Caco-2 (cell line): ENCODE results near the gene VPS39. TPM values are rescaled to one million over a fixed set of nuclear protein-coding genes. Genes with fewer than 3 reads are reported as not detected.

Source experiments
- BruUV-seq: library from RNA; stranded (reverse); fragments of 400-500 nt; replicated peaks from 2 replicates; lab custom pipeline; 2021; lab: Mats Ljungman, UMichigan
- CTCF ChIA-PET: fragments of 300-600 bp; sonication (Branson Sonifier 250); formaldehyde crosslinking; loops from one replicate; lab custom pipeline; 2022; ENCODE audit warnings: antibody characterized with exemption; lab: Charles Lee
- POLR2A ChIA-PET: fragments of 300-600 bp; sonication (Branson Sonifier 250); formaldehyde crosslinking; loops from one replicate; lab custom pipeline; 2022; ENCODE audit warnings: antibody characterized with exemption; lab: Charles Lee
- DNase-seq, 2 experiments: peaks; one replicate each; pipeline versions ENCODE4 v3.0.0 to v3.0.0-alpha.2; 2020 to 2022
- H3K27me3 ChIP-seq: replicated peaks from 2 replicates; pipeline ENCODE4 v1.6.0; 2011; ENCODE audit warnings: low read length; ENCODE audit not compliant: control insufficient read depth, insufficient read depth
- H3K36me3 ChIP-seq: 2 replicates; pipeline ENCODE4 v1.5.1; 2011; ENCODE audit warnings: low read length; ENCODE audit not compliant: control insufficient read depth, insufficient read depth
- H3K4me1 ChIP-seq: fragments of 250-450 bp; sonication (Bioruptor Pico); 2 replicates; pipeline ENCODE4 v1.5.1; 2020; ENCODE audit warnings: mild to moderate bottlenecking
- H3K4me3 ChIP-seq: 2 replicates; pipeline ENCODE4 v1.5.1; 2011; ENCODE audit warnings: low read depth, mild to moderate bottlenecking, control low read depth, low read length
- H3K9me3 ChIP-seq: fragments of 250-450 bp; sonication (Bioruptor Pico); 2 replicates; pipeline ENCODE4 v1.5.1; 2020; ENCODE audit warnings: mild to moderate bottlenecking, moderate library complexity
- H3K27ac Mint-ChIP-seq: one replicate; pipeline ENCODE4 v1.8.0; 2022; ENCODE audit warnings: mixed read lengths; ENCODE audit not compliant: unreplicated experiment
- H3K27me3 Mint-ChIP-seq: one replicate; pipeline ENCODE4 v1.8.0; 2022; ENCODE audit warnings: mixed read lengths; ENCODE audit not compliant: insufficient read depth, unreplicated experiment
- H3K36me3 Mint-ChIP-seq: one replicate; pipeline ENCODE4 v1.8.0; 2022; ENCODE audit warnings: mild to moderate bottlenecking, mixed read lengths; ENCODE audit not compliant: insufficient read depth, unreplicated experiment
- H3K4me1 Mint-ChIP-seq: one replicate; pipeline ENCODE4 v1.8.0; 2022; ENCODE audit warnings: low read depth, mixed read lengths; ENCODE audit not compliant: unreplicated experiment
- H3K4me3 Mint-ChIP-seq: one replicate; pipeline ENCODE4 v1.8.0; 2022; ENCODE audit warnings: mild to moderate bottlenecking, moderate library complexity, mixed read lengths; ENCODE audit not compliant: unreplicated experiment
- H3K9me3 Mint-ChIP-seq: one replicate; pipeline ENCODE4 v1.8.0; 2022; ENCODE audit warnings: mixed read lengths; ENCODE audit not compliant: unreplicated experiment
- CTCF ChIP-seq, 2 experiments: fragments of 200-600 bp in 1 of 2; IDR thresholded peaks; 1 replicate in 1 of 2; 2 replicates in 1 of 2; pipeline versions ENCODE4 v1.5.1 to v1.8.0; 2011 to 2022; ENCODE audit warnings: antibody characterized with exemption in 1 of 2, control low read depth in 1 of 2, inconsistent platforms in 1 of 2, low read depth in 1 of 2, low read length in 1 of 2, mild to moderate bottlenecking in 1 of 2, moderate library complexity in 1 of 2; ENCODE audit not compliant: insufficient read depth in 1 of 2, severe bottlenecking in 1 of 2, unreplicated experiment in 1 of 2
- intact Hi-C: fragments of 100-400 bp; cut with micrococcal nuclease; formaldehyde crosslinking; loops from one replicate; pipeline ENCODE4 v1.10.0; 2022; ENCODE audit not compliant: unreplicated experiment
- total RNA-seq: library from RNA; stranded (reverse); gene quantifications from 2 replicates; pipeline ENCODE4 v1.2.3, GENCODE V29; 2022

VPS39 gene
- total RNA-seq, 1 experiment from 2014 or later, result 48.4 TPM

- TF ChIP-seq CTCF (IDR thresholded peaks at IDR 0.05; ENCODE audit: insufficient read depth in 1 of 2, low read depth in 1 of 2, low read length in 1 of 2, severe bottlenecking in 1 of 2, unreplicated experiment in 1 of 2), result no peak
- H3K36me3 Mint-ChIP-seq, result peaks cover 60% of the 10 kb centered on the region
- H3K9me3 Mint-ChIP-seq, result no peaks in the 10 kb centered on the region
- Histone ChIP-seq H3K4me3 (no peak overlapping the region), H3K27me3 (no peaks in the 10 kb centered on the region), H3K9me3 (no peaks in the 10 kb centered on the region), H3K36me3 (peaks cover 2% of the 10 kb centered on the region), H3K4me1 (no peaks in the 10 kb centered on the region)
- H3K4me3 Mint-ChIP-seq, result no peak overlapping the region
- no peaks in the 10 kb centered on the region for H3K27me3 Mint-ChIP-seq
- intact Hi-C loops, result no loop called here
- CTCF ChIA-PET, result no interaction called here
- BruUV-seq, result no TSS peak
- POLR2A ChIA-PET, result no interaction called here
- H3K4me1 Mint-ChIP-seq, result no peaks in the 10 kb centered on the region
- DNase-seq, result no peak
- no peak overlapping the region for H3K27ac Mint-ChIP-seq
Measured at GRCh38 chr15:42163947-42164550, 44.1 kb downstream of the VPS39 start.

- H3K27me3 Mint-ChIP-seq, result no peaks in the 10 kb centered on the region
- H3K36me3 ChIP-seq, result peaks cover 2% of the 10 kb centered on the region
- no peaks in the 10 kb centered on the region for H3K9me3 Mint-ChIP-seq
- POLR2A ChIA-PET, result no interaction called here
- BruUV-seq, result no TSS peak
- H3K9me3 ChIP-seq, result no peaks in the 10 kb centered on the region
- H3K36me3 Mint-ChIP-seq, result peaks cover 63% of the 10 kb centered on the region
- no peaks in the 10 kb centered on the region for H3K4me1 Mint-ChIP-seq
- CTCF ChIA-PET, result no interaction called here
- H3K4me1 ChIP-seq, result no peaks in the 10 kb centered on the region
- no peaks in the 10 kb centered on the region for H3K27me3 ChIP-seq
- H3K4me3 ChIP-seq, result no peak overlapping the region
- no peak for TF ChIP-seq CTCF (IDR thresholded peaks at IDR 0.05; ENCODE audit: insufficient read depth in 1 of 2, low read depth in 1 of 2, low read length in 1 of 2, severe bottlenecking in 1 of 2, unreplicated experiment in 1 of 2)
- intact Hi-C loops, result no loop called here
- no peak overlapping the region for H3K4me3 Mint-ChIP-seq
- DNase-seq, result no peak
- no peak overlapping the region for H3K27ac Mint-ChIP-seq
Measured at GRCh38 chr15:42163291-42163690, 44.8 kb downstream of the VPS39 start.

- H3K27me3 ChIP-seq, result no peaks in the 10 kb centered on the region
- BruUV-seq, result no TSS peak
Measured at GRCh38 chr15:42160136-42160535, 48.0 kb downstream of the VPS39 start.

More at GRCh38 chr15:42160136-42160535, 48.0 kb downstream of the VPS39 start:
- no peak for DNase-seq
- Histone ChIP-seq H3K4me3 (no peak overlapping the region), H3K9me3 (no peaks in the 10 kb centered on the region), H3K36me3 (peaks cover 2% of the 10 kb centered on the region; the same call in 1 of the 2 replicates), H3K4me1 (peaks cover 17% of the 10 kb centered on the region)
- Mint-ChIP-seq H3K4me1 (no peaks in the 10 kb centered on the region), H3K27me3 (no peaks in the 10 kb centered on the region), H3K4me3 (no peak overlapping the region), H3K9me3 (no peaks in the 10 kb centered on the region), H3K36me3 (peaks cover 38% of the 10 kb centered on the region), H3K27ac (no peak overlapping the region)
- ChIA-PET POLR2A (no interaction called here), CTCF (no interaction called here)
- intact Hi-C loops, result no loop called here
- TF ChIP-seq CTCF (IDR thresholded peaks at IDR 0.05; ENCODE audit: insufficient read depth in 1 of 2, low read depth in 1 of 2, low read length in 1 of 2, severe bottlenecking in 1 of 2, unreplicated experiment in 1 of 2), result no peak
